SK-N-SH treated with all-trans-retinoic acid at 6 μM for 48 hours (cell line): ENCODE measurements around the gene IYD.

Experiments
- ATAC-seq: fragments of 200-7000 bp; cut with Tn5 transposase; 3 replicates; pipeline ENCODE4 v1.9.1; 2020; ENCODE audit warnings: mild to moderate bottlenecking, moderate library complexity
- ARNTL ChIP-seq: fragments of 450-650 bp; formaldehyde crosslinking; IDR thresholded peaks from 2 replicates; pipeline ENCODE4 v1.5.0; 2020; ENCODE audit warnings: low read depth, mild to moderate bottlenecking, moderate library complexity, borderline replicate concordance
- BACH2 ChIP-seq: fragments of 250-450 bp; sonication (Bioruptor Pico); IDR thresholded peaks from 2 replicates; pipeline ENCODE4 v1.9.0; 2021; ENCODE audit warnings: mild to moderate bottlenecking, borderline replicate concordance
- CSDC2 ChIP-seq: fragments of 250-450 bp; sonication (Bioruptor Pico); IDR thresholded peaks from 2 replicates; pipeline ENCODE4 v1.5.0; 2020; ENCODE audit warnings: mild to moderate bottlenecking, moderate library complexity
- CSRNP3 ChIP-seq: fragments of 250-450 bp; sonication (Bioruptor Pico); IDR thresholded peaks from 2 replicates; pipeline ENCODE4 v1.5.1; 2021; ENCODE audit warnings: mild to moderate bottlenecking, moderate library complexity
- ESRRG ChIP-seq: fragments of 250-450 bp; sonication (Bioruptor Pico); IDR thresholded peaks from 2 replicates; pipeline ENCODE4 v1.6.1; 2021; ENCODE audit warnings: mild to moderate bottlenecking
- GLIS3 ChIP-seq: fragments of 250-450 bp; sonication (Bioruptor Pico); IDR thresholded peaks from 2 replicates; pipeline ENCODE4 v1.5.0; 2020; ENCODE audit warnings: mild to moderate bottlenecking, moderate library complexity
- ISL1 ChIP-seq: fragments of 250-450 bp; sonication (Bioruptor Pico); IDR thresholded peaks from 2 replicates; pipeline ENCODE4 v2.1.2; 2022; ENCODE audit warnings: mild to moderate bottlenecking, moderate library complexity
- OSR1 ChIP-seq: fragments of 250-450 bp; sonication (Bioruptor Pico); IDR thresholded peaks from 2 replicates; pipeline ENCODE4 v1.8.0; 2022; ENCODE audit warnings: moderate library complexity, mild to moderate bottlenecking, inconsistent platforms
- PATZ1 ChIP-seq: fragments of 250-450 bp; sonication (Bioruptor Pico); IDR thresholded peaks from 2 replicates; pipeline ENCODE4 v1.8.0; 2020; ENCODE audit warnings: mild to moderate bottlenecking, moderate library complexity, borderline replicate concordance
- POU6F1 ChIP-seq: fragments of 250-450 bp; sonication (Bioruptor Pico); IDR thresholded peaks from 2 replicates; pipeline ENCODE4 v1.8.0; 2021; ENCODE audit warnings: low read depth, mild to moderate bottlenecking, moderate library complexity, borderline replicate concordance
- PPARA ChIP-seq: fragments of 250-450 bp; sonication (Bioruptor Pico); IDR thresholded peaks from 2 replicates; pipeline ENCODE4 v1.5.0; 2020; ENCODE audit warnings: mild to moderate bottlenecking, borderline replicate concordance
- RARB ChIP-seq: fragments of 250-450 bp; sonication (Bioruptor Pico); IDR thresholded peaks from 2 replicates; pipeline ENCODE4 v1.8.0; 2021; ENCODE audit warnings: mild to moderate bottlenecking, moderate library complexity
- SNAI2 ChIP-seq: fragments of 250-450 bp; sonication (Bioruptor Pico); IDR thresholded peaks from 2 replicates; pipeline ENCODE4 v1.5.0; 2020; ENCODE audit warnings: mild to moderate bottlenecking, moderate library complexity
- TCF4 ChIP-seq: fragments of 250-450 bp; sonication (Bioruptor Pico); IDR thresholded peaks from 2 replicates; pipeline ENCODE4 v1.8.0; 2021; ENCODE audit warnings: mild to moderate bottlenecking, moderate library complexity, borderline replicate concordance
- TOX ChIP-seq: fragments of 250-450 bp; sonication (Bioruptor Pico); IDR thresholded peaks from 2 replicates; pipeline ENCODE4 v1.8.0; 2021; ENCODE audit warnings: mild to moderate bottlenecking, moderate library complexity, borderline replicate concordance
- ZC3H10 ChIP-seq: fragments of 250-450 bp; sonication (Bioruptor Pico); IDR thresholded peaks from 2 replicates; pipeline ENCODE4 v1.5.1; 2021; ENCODE audit warnings: mild to moderate bottlenecking, moderate library complexity
- ZFP3 ChIP-seq: fragments of 250-450 bp; sonication (Bioruptor Pico); IDR thresholded peaks from 2 replicates; pipeline ENCODE4 v1.5.0; 2020; ENCODE audit warnings: mild to moderate bottlenecking, moderate library complexity
- ZFP30 ChIP-seq: fragments of 450-650 bp; formaldehyde crosslinking; IDR thresholded peaks from 2 replicates; pipeline ENCODE4 v1.5.0; 2022; ENCODE audit warnings: mild to moderate bottlenecking, moderate library complexity
- ZNF565 ChIP-seq: fragments of 450-650 bp; formaldehyde crosslinking; conservative IDR thresholded peaks from 2 replicates; pipeline ENCODE4 v1.5.0; 2020; ENCODE audit warnings: low read depth, mild to moderate bottlenecking, moderate library complexity
- ZNF8 ChIP-seq: fragments of 450-650 bp; formaldehyde crosslinking; IDR thresholded peaks from 2 replicates; pipeline ENCODE4 v1.5.0; 2020; ENCODE audit warnings: mild to moderate bottlenecking, moderate library complexity
- TF ChIP-seq, protein P1 (sequence below): fragments of 250-450 bp; sonication (Bioruptor Pico); IDR thresholded peaks from 2 replicates; pipeline ENCODE4 v1.5.0; 2020; ENCODE audit warnings: mild to moderate bottlenecking, moderate library complexity

Gene IYD

DNA sequence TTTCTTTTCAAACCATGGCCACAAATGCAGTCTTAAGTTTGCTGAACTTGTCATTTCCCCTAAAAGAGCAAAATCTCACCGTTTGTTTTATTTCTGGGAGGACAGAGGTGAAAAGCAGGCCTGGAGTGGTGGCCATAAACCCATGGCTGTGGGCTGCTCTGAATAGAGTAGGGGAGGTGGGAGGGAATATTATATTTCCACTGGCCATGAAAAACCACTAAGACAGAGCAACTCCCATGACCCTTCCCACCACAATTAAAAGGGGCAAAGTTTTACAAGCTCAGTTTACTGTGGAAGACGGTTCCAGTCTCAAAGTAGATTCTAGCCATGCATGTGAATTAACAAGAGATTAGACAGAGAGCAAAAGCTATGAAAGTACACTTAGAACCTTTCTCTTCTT, 59.0 kb downstream of the IYD start:
- ATAC-seq, result no peak
- TF ChIP-seq GLIS3 (CRISPR knock-in tag) (no peak), ESRRG (CRISPR knock-in tag) (no peak), ZNF565 (no peak), PPARA (CRISPR knock-in tag) (no peak), CSRNP3 (CRISPR knock-in tag) (no peak), TOX (CRISPR knock-in tag) (no peak), ARNTL (no peak), ZNF8 (CRISPR knock-in tag) (no peak), ZFP3 (CRISPR knock-in tag) (no peak), RARB (CRISPR knock-in tag) (no peak), OSR1 (CRISPR knock-in tag) (no peak)
- TF ChIP-seq, protein P1, sequence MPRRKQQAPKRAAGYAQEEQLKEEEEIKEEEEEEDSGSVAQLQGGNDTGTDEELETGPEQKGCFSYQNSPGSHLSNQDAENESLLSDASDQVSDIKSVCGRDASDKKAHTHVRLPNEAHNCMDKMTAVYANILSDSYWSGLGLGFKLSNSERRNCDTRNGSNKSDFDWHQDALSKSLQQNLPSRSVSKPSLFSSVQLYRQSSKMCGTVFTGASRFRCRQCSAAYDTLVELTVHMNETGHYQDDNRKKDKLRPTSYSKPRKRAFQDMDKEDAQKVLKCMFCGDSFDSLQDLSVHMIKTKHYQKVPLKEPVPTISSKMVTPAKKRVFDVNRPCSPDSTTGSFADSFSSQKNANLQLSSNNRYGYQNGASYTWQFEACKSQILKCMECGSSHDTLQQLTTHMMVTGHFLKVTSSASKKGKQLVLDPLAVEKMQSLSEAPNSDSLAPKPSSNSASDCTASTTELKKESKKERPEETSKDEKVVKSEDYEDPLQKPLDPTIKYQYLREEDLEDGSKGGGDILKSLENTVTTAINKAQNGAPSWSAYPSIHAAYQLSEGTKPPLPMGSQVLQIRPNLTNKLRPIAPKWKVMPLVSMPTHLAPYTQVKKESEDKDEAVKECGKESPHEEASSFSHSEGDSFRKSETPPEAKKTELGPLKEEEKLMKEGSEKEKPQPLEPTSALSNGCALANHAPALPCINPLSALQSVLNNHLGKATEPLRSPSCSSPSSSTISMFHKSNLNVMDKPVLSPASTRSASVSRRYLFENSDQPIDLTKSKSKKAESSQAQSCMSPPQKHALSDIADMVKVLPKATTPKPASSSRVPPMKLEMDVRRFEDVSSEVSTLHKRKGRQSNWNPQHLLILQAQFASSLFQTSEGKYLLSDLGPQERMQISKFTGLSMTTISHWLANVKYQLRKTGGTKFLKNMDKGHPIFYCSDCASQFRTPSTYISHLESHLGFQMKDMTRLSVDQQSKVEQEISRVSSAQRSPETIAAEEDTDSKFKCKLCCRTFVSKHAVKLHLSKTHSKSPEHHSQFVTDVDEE (CRISPR knock-in tag), result no peak
- TF ChIP-seq, all 23 proteins: peak for 0

- no peak for ATAC-seq
- TF ChIP-seq BACH2 (CRISPR knock-in tag) (no peak), POU6F1 (CRISPR knock-in tag) (no peak), ESRRG (CRISPR knock-in tag) (no peak), TOX (CRISPR knock-in tag) (no peak), ZC3H10 (CRISPR knock-in tag) (no peak), ISL1 (CRISPR knock-in tag) (no peak), ZNF8 (CRISPR knock-in tag) (no peak)
Observed at GRCh38 chr6:150430815-150431214, 62.0 kb downstream of the IYD start.

- TF ChIP-seq TCF4 (CRISPR knock-in tag) (no peak), ZC3H10 (CRISPR knock-in tag) (no peak), PATZ1 (no peak), SNAI2 (CRISPR knock-in tag) (no peak), BACH2 (CRISPR knock-in tag) (no peak), CSDC2 (CRISPR knock-in tag) (no peak), ZNF8 (CRISPR knock-in tag) (no peak), OSR1 (CRISPR knock-in tag) (no peak)
- no peak for ATAC-seq
Observed at GRCh38 chr6:150435360-150435759, 66.5 kb downstream of the IYD start.

- no peak for ATAC-seq
- TF ChIP-seq CSRNP3 (CRISPR knock-in tag), result no peak
- TF ChIP-seq PATZ1, result no peak
- no peak for TF ChIP-seq CSDC2 (CRISPR knock-in tag)
- no peak for TF ChIP-seq TCF4 (CRISPR knock-in tag)
- TF ChIP-seq OSR1 (CRISPR knock-in tag), result no peak
- TF ChIP-seq, protein P1 (CRISPR knock-in tag), result no peak
- TF ChIP-seq PPARA (CRISPR knock-in tag), result no peak
- no peak for TF ChIP-seq ZFP30
- no peak for TF ChIP-seq SNAI2 (CRISPR knock-in tag)
- no peak for TF ChIP-seq ZNF565
Observed at GRCh38 chr6:150435832-150436231, 67.0 kb downstream of the IYD start.
